GM18502 (cell line): ENCODE measurements around the gene LPAR1.
A peak's percentile ranks its signal among the peaks of the same experiment; 100 is the strongest.
"Not testable (repeated sequence)": the region's sequence is repeated elsewhere in the genome, so short reads cannot be mapped to it uniquely, and the experiment has no call there.

Source experiments
- ATAC-seq: cut with Tn5 transposase; IDR thresholded peaks from one replicate; pipeline ENCODE4 v1.9.1; 2021; ENCODE audit warnings: mild to moderate bottlenecking; ENCODE audit not compliant: unreplicated experiment, poor library complexity

LPAR1 gene

GRCh38 chr9:110895147-110895905 is 142.9 kb downstream of the LPAR1 start:
- ATAC-seq = no peak

GRCh38 chr9:110894731-110895130 is 143.5 kb downstream of the LPAR1 start:
- no peak for ATAC-seq

GRCh38 chr9:110892689-110893088 is 145.6 kb downstream of the LPAR1 start:
- no peak for ATAC-seq

GRCh38 chr9:110891760-110892159 is 146.5 kb downstream of the LPAR1 start:
- ATAC-seq = no peak

GRCh38 chr9:110890416-110890815 is 147.9 kb downstream of the LPAR1 start:
- ATAC-seq = no peak

- no peak for ATAC-seq
Measured at GRCh38 chr9:110887276-110887675, 151.0 kb downstream of the LPAR1 start.

GRCh38 chr9:110886832-110887231 is 151.4 kb downstream of the LPAR1 start:
- ATAC-seq = no peak

GRCh38 chr9:110880189-110880588 is 158.1 kb downstream of the LPAR1 start:
- no peak for ATAC-seq

GRCh38 chr9:110877374-110877773 is 160.9 kb downstream of the LPAR1 start:
- ATAC-seq = no peak

GRCh38 chr9:110876929-110877328 is 161.3 kb downstream of the LPAR1 start:
- ATAC-seq = no peak

- peak; percentile 95 for ATAC-seq
Measured at GRCh38 chr9:110874963-110875674, 163.2 kb downstream of the LPAR1 start.

GRCh38 chr9:110872920-110873319 is 165.3 kb downstream of the LPAR1 start:
- ATAC-seq = no peak

GRCh38 chr9:110871736-110872135 is 166.5 kb downstream of the LPAR1 start:
- ATAC-seq = no peak

GRCh38 chr9:110869931-110870330 is 168.3 kb downstream of the LPAR1 start:
- ATAC-seq = no peak

GRCh38 chr9:110864011-110864410 is 174.3 kb downstream of the LPAR1 start:
- no peak for ATAC-seq

- not testable (repeated sequence) for ATAC-seq
Measured at GRCh38 chr9:110861370-110862110, 176.7 kb downstream of the LPAR1 start.

- ATAC-seq = no peak
Measured at GRCh38 chr9:110856772-110857171, 181.5 kb downstream of the LPAR1 start.

GRCh38 chr9:110850401-110851135 is 187.7 kb downstream of the LPAR1 start:
- ATAC-seq = no peak

GRCh38 chr9:110847671-110848070 is 190.6 kb downstream of the LPAR1 start:
- no peak for ATAC-seq

GRCh38 chr9:110846215-110846614 is 192.1 kb downstream of the LPAR1 start:
- ATAC-seq = no peak
